ENCODE data around the gene OGFOD3.
"Not testable (repeated sequence)": the region's sequence is repeated elsewhere in the genome, so short reads cannot be mapped to it uniquely, and the experiment has no call there.

OGFOD3 gene

GRCh38 chr17:82458885-82459424, 40.6 kb upstream of the OGFOD3 start:
- peak overlapping the region; percentile 82 for H3K4me3 ChIP-seq (ENCODE audit: low read length)
- no peak for DNase-seq (ENCODE audit: low read depth)
- no peak for TF ChIP-seq CTCF (conservative IDR thresholded peaks at IDR 0.05; ENCODE audit: low read depth, low read length)

DNA sequence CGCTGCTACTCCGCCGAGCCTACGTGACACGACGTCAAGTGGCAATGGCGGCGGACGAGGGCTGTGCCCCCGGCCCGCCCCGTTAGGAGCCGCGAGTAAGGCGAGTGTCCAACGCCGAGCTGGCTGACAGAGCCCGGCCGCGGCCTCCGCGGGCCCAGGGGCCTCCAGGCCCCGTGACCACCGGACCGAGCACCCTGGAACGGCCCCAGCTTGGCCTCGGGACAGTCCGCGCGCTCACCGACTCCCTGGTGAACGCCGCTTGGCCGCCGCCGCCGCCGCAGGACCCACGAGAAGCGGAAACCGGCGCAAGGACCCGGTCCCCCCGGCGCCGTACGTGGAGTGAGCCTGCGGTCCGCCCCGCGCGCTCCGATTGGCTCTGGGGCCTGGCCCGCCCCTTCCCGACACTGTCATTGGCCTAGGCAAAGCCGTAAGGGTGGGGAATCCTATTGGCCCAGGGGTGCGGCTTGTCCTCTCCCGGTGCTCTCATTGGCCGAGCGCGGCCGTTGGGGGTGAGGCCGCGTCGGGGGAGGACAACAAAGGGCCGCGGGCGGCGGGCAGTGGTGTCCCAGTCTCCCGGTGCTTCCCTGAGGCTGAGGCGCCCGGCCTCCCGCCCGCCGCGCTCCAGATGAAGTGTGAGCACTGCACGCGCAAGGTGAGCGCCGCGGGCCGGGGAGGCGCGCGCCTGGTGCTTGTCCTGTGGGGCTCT, 39.9 kb upstream of the OGFOD3 start, which contains the start of gene NARF:
TSS of gene NARF (plus strand) at position 563 of the 706 bp plus-strand sequence. CDS start at position 626, 63 bp downstream.
- H3K4me3 ChIP-seq (ENCODE audit: low read length), result peak within 1 kb of the TSS; percentile 82
- DNase-seq (ENCODE audit: low read depth), result peak; percentile 95
- TF ChIP-seq CTCF (conservative IDR thresholded peaks at IDR 0.05; ENCODE audit: low read depth, low read length), result no peak

DNA sequence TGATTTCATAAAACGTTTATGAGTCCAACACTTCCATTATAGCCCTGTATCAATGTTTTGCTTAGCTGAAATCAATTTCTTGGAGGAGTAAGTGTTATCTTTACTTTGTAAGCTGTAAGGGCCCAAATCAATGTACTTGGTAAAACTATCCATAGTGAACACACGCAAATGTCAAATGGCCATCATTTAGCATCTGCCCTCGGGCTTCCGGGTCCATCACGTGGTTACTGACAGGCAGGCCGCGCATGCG, 39.5 kb upstream of the OGFOD3 start:
- no peak for TF ChIP-seq CTCF (conservative IDR thresholded peaks at IDR 0.05; ENCODE audit: low read depth, low read length)
- no peak for DNase-seq (ENCODE audit: low read depth)
- H3K4me3 ChIP-seq (ENCODE audit: low read length), result peak overlapping the region; percentile 58

GRCh38 chr17:82457073-82457928, 38.9 kb upstream of the OGFOD3 start:
- DNase-seq (ENCODE audit: low read depth), result no peak
- no peak for TF ChIP-seq CTCF (conservative IDR thresholded peaks at IDR 0.05; ENCODE audit: low read depth, low read length)

GRCh38 chr17:82453706-82454105, 35.3 kb upstream of the OGFOD3 start:
- not testable (repeated sequence) for H3K4me3 ChIP-seq (ENCODE audit: low read length); DNase-seq (ENCODE audit: low read depth)

More at GRCh38 chr17:82457073-82457928, 38.9 kb upstream of the OGFOD3 start:
- H3K4me3 ChIP-seq (ENCODE audit: low read length), result peak overlapping the region; percentile 58

DNA sequence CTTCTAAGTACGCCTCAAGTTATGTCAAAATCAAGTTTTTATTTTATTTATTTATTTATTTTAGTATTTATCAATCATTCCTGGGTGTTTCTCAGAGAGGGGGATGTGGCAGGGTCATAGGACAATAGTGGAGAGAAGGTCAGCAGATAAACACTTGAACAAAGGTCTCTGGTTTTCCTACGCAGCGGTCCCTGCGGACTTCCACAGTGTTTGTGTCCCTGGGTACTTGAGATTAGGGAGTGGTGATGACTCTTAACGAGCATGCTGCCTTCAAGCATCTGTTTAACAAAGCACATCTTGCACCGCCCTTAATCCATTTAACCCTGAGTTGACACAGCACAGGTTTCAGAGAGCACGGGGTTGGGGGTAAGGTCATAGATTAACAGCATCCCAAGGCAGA, 34.8 kb upstream of the OGFOD3 start:
- not testable (repeated sequence) for H3K4me3 ChIP-seq (ENCODE audit: low read length); DNase-seq (ENCODE audit: low read depth)

GRCh38 chr17:82452162-82452561, 33.8 kb upstream of the OGFOD3 start:
- TF ChIP-seq CTCF (conservative IDR thresholded peaks at IDR 0.05; ENCODE audit: low read depth, low read length), result no peak
- H3K4me3 ChIP-seq (ENCODE audit: low read length), result no peak overlapping the region
- no peak for DNase-seq (ENCODE audit: low read depth)

Measured in retinal pigment epithelial cell (primary cell).